SIG-M5 (cell line): Measurements from ENCODE around the gene ADD1.

Source experiments
- DNase-seq: peaks from one replicate; lab custom pipeline; 2025; lab: John Stamatoyannopoulos, UW

ADD1 gene

GRCh38 chr4:2859514-2859913 is 15.9 kb downstream of the ADD1 start:
- DNase-seq: no peak

GRCh38 chr4:2860391-2861348 is 17.0 kb downstream of the ADD1 start:
- no peak for DNase-seq

GRCh38 chr4:2861631-2862436 is 18.2 kb downstream of the ADD1 start:
- DNase-seq: no peak

GRCh38 chr4:2862528-2862927 is 18.9 kb downstream of the ADD1 start:
- no peak for DNase-seq

GRCh38 chr4:2863649-2864048 is 20.0 kb downstream of the ADD1 start:
- DNase-seq: no peak

GRCh38 chr4:2865196-2865780 is 21.6 kb downstream of the ADD1 start:
- no peak for DNase-seq

- no peak for DNase-seq
Measured at GRCh38 chr4:2866160-2866861, 22.7 kb downstream of the ADD1 start.

- DNase-seq: no peak
Measured at GRCh38 chr4:2866891-2867290, 23.2 kb downstream of the ADD1 start.

- no peak for DNase-seq
Measured at GRCh38 chr4:2867758-2868491, 24.3 kb downstream of the ADD1 start.

GRCh38 chr4:2868877-2869487 is 25.3 kb downstream of the ADD1 start:
- DNase-seq: no peak

- DNase-seq: no peak
Measured at GRCh38 chr4:2869659-2870058, 26.0 kb downstream of the ADD1 start.

- DNase-seq: no peak
Measured at GRCh38 chr4:2870082-2870481, 26.4 kb downstream of the ADD1 start.

- no peak for DNase-seq
Measured at GRCh38 chr4:2871466-2871865, 27.8 kb downstream of the ADD1 start.

GRCh38 chr4:2871911-2872310 is 28.3 kb downstream of the ADD1 start:
- no peak for DNase-seq

- DNase-seq: no peak
Measured at GRCh38 chr4:2873329-2873728, 29.7 kb downstream of the ADD1 start.

- DNase-seq: no peak
Measured at GRCh38 chr4:2874861-2875260, 31.2 kb downstream of the ADD1 start.

- no peak for DNase-seq
Measured at GRCh38 chr4:2875556-2875955, 31.9 kb downstream of the ADD1 start.

- no peak for DNase-seq
Measured at GRCh38 chr4:2878346-2878745, 34.7 kb downstream of the ADD1 start.

- DNase-seq: no peak
Measured at GRCh38 chr4:2879026-2879425, 35.4 kb downstream of the ADD1 start.

GRCh38 chr4:2881431-2881830 is 37.8 kb downstream of the ADD1 start:
- no peak for DNase-seq

GRCh38 chr4:2882341-2882740 is 38.7 kb downstream of the ADD1 start:
- no peak for DNase-seq
